ENCODE measurements around the gene TUFT1. TPM values are rescaled to one million over a fixed set of nuclear protein-coding genes. Genes with fewer than 3 reads are reported as not detected.
A peak's percentile ranks its signal among the peaks of the same experiment; 100 is the strongest.

Gene TUFT1, protein sequence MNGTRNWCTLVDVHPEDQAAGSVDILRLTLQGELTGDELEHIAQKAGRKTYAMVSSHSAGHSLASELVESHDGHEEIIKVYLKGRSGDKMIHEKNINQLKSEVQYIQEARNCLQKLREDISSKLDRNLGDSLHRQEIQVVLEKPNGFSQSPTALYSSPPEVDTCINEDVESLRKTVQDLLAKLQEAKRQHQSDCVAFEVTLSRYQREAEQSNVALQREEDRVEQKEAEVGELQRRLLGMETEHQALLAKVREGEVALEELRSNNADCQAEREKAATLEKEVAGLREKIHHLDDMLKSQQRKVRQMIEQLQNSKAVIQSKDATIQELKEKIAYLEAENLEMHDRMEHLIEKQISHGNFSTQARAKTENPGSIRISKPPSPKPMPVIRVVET
- total RNA-seq (2021; fragmentation: NEBNext Ultra II Directional; extraction: Animal tissue kit (Norgen Biotek cat#: 25700)) (10.1 and 10.4 TPM in 2 replicates), polyA plus RNA-seq (2011; rRNA removed) (6.6 and 7.3 TPM in 2 replicates), polyA minus RNA-seq (2011; rRNA and poly(A)+ RNA removed) (8.1 and 9.4 TPM in 2 replicates)
- polyA plus RNA-seq (2011; cell fraction: cytosol; rRNA removed): 9.6 TPM
- 6.9 TPM for polyA plus RNA-seq (2011; cell fraction: nucleus; rRNA removed)
- polyA plus RNA-seq (2012, experiment 1 of 2): 8.2 to 9.3 TPM (median 8.9 TPM) in 4 replicates
- polyA plus RNA-seq (2012, experiment 2 of 2): 4.6 TPM
- polyA plus RNA-seq (2013, experiment 1 of 2): 7.2 TPM
- 7.5 TPM for polyA plus RNA-seq (2013, experiment 2 of 2)
- 4.2 TPM for polyA minus RNA-seq (2011; cell fraction: cytosol; rRNA and poly(A)+ RNA removed)
- polyA minus RNA-seq (2011; cell fraction: nucleus; rRNA and poly(A)+ RNA removed): 5.5 TPM
- long read RNA-seq, experiment 1, partial matches to known transcripts: 3 of 6 reads
- long read RNA-seq, experiment 1, other reads (novel, unspliced or antisense): 3 of 6 reads
- long read RNA-seq, experiment 2, transcript TUFT1-202 (12 exons, 3,033 nt): major isoform, 6 of 7 reads
- long read RNA-seq, experiment 2, partial matches to known transcripts: 0 of 7 reads
- long read RNA-seq, experiment 2, other reads (novel, unspliced or antisense): 1 of 7 reads

DNA sequence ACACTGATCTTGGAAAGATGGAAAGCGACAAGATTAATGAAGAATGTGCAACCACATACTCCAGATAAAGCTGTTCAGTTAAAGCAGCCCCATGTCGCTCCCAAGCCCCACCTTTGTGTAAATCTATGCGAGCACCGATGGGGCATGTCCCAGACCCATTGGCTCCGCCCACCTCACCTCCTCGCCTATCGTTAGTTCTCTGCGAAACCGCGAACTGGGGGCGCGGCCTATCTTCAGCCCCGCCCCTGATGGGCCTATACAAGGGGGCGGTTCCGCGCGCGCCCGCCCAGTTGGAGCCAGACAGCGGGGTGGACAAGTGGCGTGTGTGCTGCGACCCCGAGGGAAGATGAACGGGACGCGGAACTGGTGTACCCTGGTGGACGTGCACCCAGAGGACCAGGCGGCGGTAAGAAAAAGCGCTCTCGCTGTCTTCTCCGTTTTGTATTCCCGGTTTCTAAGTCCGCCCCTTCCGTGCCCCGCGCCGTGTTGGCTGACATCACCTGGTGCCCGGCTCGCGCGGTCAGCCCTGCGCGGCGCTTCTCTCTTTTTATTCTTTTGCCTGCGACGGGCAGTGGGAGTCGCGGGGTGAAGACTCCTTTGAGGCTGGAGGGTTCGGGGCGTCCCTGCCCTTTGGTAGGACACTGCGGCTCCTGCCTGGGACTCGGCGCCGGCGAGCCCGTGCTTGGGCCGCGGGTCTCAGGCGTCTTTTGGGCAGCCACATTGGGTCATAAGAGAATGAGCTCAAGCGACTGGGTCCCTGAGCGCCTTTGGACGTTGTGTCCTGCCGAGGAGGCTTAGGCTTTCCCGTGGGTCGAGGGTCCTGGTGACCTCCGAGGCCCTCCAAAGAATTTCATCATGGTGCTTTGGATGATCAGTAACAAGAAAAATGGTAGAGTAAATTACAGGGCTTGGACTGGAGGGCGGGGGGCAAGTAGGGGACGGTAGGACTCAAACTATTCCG lies at the start of gene TUFT1:
Gene TUFT1, plus strand, starts transcription at position 289 of the 961 bp plus-strand sequence. Its CDS starts 58 bp downstream, at position 347.
- 2% methylated on average over 63 of the region's 70 CpGs; no CpG with 5 or more reads in 1 of the 2 experiments for WGBS, 2 experiments (ENCODE audit: extremely low coverage in 1 of 2, insufficient coverage in 1 of 2, insufficient read length in 1 of 2, insufficient replicate concordance in 2 of 2, low coverage in 1 of 2, low lambda C conversion rate in 2 of 2, missing lambda C conversion rate in 1 of 2)
- FAIRE-seq: peak; percentile 58
- TF ChIP-seq MAFK (IDR thresholded peaks at IDR 0.05; ENCODE audit: low read depth, low read length) (no peak), NANOG (IDR thresholded peaks at IDR 0.05; ENCODE audit: insufficient read depth, low read depth, low read length, poor library complexity, severe bottlenecking) (no peak), GTF2F1 (IDR thresholded peaks at IDR 0.05; ENCODE audit: borderline replicate concordance, low read depth, low read length) (peak; percentile 97), ASH2L (IDR thresholded peaks at IDR 0.05; ENCODE audit: low read length) (peak; percentile 74), PHF8 (conservative IDR thresholded peaks at IDR 0.05; ENCODE audit: low read depth, low read length) (peak; percentile 81)

More for the DNA sequence above, at the start of gene TUFT1:
- Histone ChIP-seq H3K79me1 (ENCODE audit: low read depth, low read length) (no peaks in the 10 kb centered on the region; the same call in 1 of the 2 replicates), H3K14ac (ENCODE audit: insufficient read length) (no peak within 1 kb of the TSS), H3K4me3 (ENCODE audit: extremely low read depth in 1 of 4, insufficient read depth in 2 of 4, low read depth in 3 of 4, low read length in 4 of 4) (peak within 1 kb of the TSS; percentile 65 to 95 (median 82)), H4K8ac (ENCODE audit: extremely low read depth, insufficient read depth, low read length) (peak within 1 kb of the TSS; percentile 85; the same call in 1 of the 2 replicates), H3K9ac (replicated peaks in 1 of 4; ENCODE audit: extremely low read depth in 1 of 4, low read depth in 3 of 4, low read length in 3 of 4) (peak within 1 kb of the TSS; percentile 59 to 84 (median 80)), H2AK5ac (ENCODE audit: low read depth, low read length) (0 out of 2 replicates have a peak within 1 kb of the TSS, but pooled peaks have one; percentile 47), H2AFZ (ENCODE audit: low read length) (no peak within 1 kb of the TSS), H3K9me3 (ENCODE audit: insufficient read depth in 2 of 2, low read depth in 1 of 2, low read length in 1 of 2) (no peaks in the 10 kb centered on the region), H3K4me2 (ENCODE audit: insufficient read depth in 1 of 2, low read depth in 2 of 2, low read length in 2 of 2) (peak within 1 kb of the TSS; percentile 70 to 84), H3K36me3 (ENCODE audit: control insufficient read depth in 2 of 4, insufficient read depth in 4 of 4, low read length in 3 of 4) (peaks cover 13 to 28% (median 23%) of the 10 kb centered on the region in 4 experiments), H4K5ac (ENCODE audit: insufficient read length, low read depth, low read length) (no peak within 1 kb of the TSS), H2BK5ac (ENCODE audit: low read depth, low read length) (peak within 1 kb of the TSS; percentile 82), H3K79me2 (ENCODE audit: control insufficient read depth in 1 of 2, insufficient read depth in 2 of 2, low read length in 2 of 2) (peaks cover 0 to 24% of the 10 kb centered on the region in 2 experiments; a peak in 2 of 4 replicates), H3K56ac (replicated peaks; ENCODE audit: insufficient read length, low read depth, low read length) (no peak within 1 kb of the TSS), H3K23ac (ENCODE audit: insufficient read length) (no peak within 1 kb of the TSS), H3K4me1 (replicated peaks in 1 of 4; ENCODE audit: control insufficient read depth in 3 of 4, insufficient read depth in 4 of 4, low read length in 3 of 4) (peaks cover 0 to 7% (median 6%) of the 10 kb centered on the region in 4 experiments; a peak in 6 of 7 replicates), H2BK120ac (replicated peaks; ENCODE audit: low read depth, low read length) (no peak within 1 kb of the TSS), H4K91ac (replicated peaks; ENCODE audit: insufficient read length, low read length) (no peak within 1 kb of the TSS), H2BK12ac (ENCODE audit: low read depth, low read length) (peak within 1 kb of the TSS; percentile 77), H3K4ac (replicated peaks; ENCODE audit: insufficient read length, low read depth, low read length) (no peak within 1 kb of the TSS), H3K27me3 (replicated peaks in 1 of 4; ENCODE audit: control insufficient read depth in 3 of 4, extremely low read depth in 1 of 4, insufficient read depth in 3 of 4, low read length in 3 of 4) (no peaks in the 10 kb centered on the region), H3K23me2 (ENCODE audit: low read depth, low read length) (peaks cover 9% of the 10 kb centered on the region; the same call in 1 of the 2 replicates), H3K27ac (ENCODE audit: low read depth, low read length) (peak within 1 kb of the TSS; percentile 78), H4K20me1 (replicated peaks in 1 of 2; ENCODE audit: control insufficient read depth in 1 of 2, insufficient read depth in 2 of 2, low read length in 2 of 2) (peaks cover 0 to 3% of the 10 kb centered on the region in 2 experiments), H2BK20ac (ENCODE audit: low read length) (no peak within 1 kb of the TSS), H2BK15ac (ENCODE audit: low read length) (0 out of 2 replicates have a peak within 1 kb of the TSS, but pooled peaks have one; percentile 14), H3K18ac (ENCODE audit: extremely low read depth, low read length) (peak within 1 kb of the TSS; percentile 74; the same call in 1 of the 2 replicates)
- ChIA-PET CTCF (ENCODE audit: partially characterized antibody) (interaction anchor here (0.9 to 2.2 kb wide), 7 partner anchors 11 to 281 kb away, joined by 3 to 8 read pairs (median 3); no protein-coding TSS in a partner anchor), POLR2A (ENCODE audit: partially characterized antibody) (interaction anchor here (0.7 to 18.0 kb wide), 64 partner anchors 9 to 494 kb away, joined by 3 to 283 read pairs (median 4); partner anchors contain the start of genes C2CD4D, CELF3, CGN and MRPL9)
- DNase-seq (ENCODE audit: low read depth in 1 of 2, low spot score in 2 of 2): peak; percentile 81 to 96
